Mucosa of gallbladder (tissue), 1 donor: ENCODE results near the gene SND1. TPM values are rescaled to one million over a fixed set of nuclear protein-coding genes. Genes with fewer than 3 reads are reported as not detected.
"Not testable (repeated sequence)": the region's sequence is repeated elsewhere in the genome, so short reads cannot be mapped to it uniquely, and the experiment has no call there.

ENCODE experiments used
- DNase-seq: peaks from one replicate; pipeline ENCODE4 v3.0.0-alpha.2; 2020; ENCODE audit warnings: low spot score
- total RNA-seq: library from RNA; stranded (reverse); gene quantifications from one replicate; pipeline ENCODE4 v1.2.1, GENCODE V29; 2021
- donor health status: DM: no; HTN: no; CAD: no.

SND1 gene
- total RNA-seq, 1 donor from 2014 or later = 136 TPM

DNA sequence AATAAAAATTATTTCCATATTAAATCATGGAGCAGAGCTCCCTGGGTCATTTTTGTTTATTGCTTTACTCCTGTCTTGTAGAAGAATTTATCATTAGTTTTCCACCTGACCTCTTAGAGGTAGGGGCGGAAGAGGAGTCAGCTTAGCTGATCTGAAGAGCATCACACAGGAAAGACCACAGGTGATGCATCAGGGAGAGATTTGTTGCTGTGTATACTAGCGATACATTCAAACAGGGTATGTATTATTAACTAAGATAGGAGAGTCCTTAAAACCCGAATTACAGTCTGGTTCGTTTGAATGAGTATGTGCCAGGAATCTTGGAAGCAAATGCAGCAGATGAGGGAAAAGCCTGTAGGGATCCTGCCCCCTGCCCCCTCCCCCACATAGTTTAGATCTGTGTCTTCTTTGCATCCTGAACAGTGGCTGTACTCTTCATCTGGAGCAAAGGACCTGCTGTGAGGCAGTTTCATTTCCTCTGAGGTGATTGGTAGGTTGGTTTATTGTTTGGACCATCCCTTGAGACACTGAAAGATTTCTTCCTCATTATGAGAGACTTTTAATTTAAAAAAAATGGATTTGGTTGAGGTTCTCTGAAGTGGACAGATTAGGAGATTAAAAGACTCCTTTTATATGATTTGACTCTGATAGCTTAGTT, 177.0 kb downstream of the SND1 start:
- no peak for DNase-seq

GRCh38 chr7:127831318-127832219, 179.6 kb downstream of the SND1 start:
- DNase-seq = no peak

DNA sequence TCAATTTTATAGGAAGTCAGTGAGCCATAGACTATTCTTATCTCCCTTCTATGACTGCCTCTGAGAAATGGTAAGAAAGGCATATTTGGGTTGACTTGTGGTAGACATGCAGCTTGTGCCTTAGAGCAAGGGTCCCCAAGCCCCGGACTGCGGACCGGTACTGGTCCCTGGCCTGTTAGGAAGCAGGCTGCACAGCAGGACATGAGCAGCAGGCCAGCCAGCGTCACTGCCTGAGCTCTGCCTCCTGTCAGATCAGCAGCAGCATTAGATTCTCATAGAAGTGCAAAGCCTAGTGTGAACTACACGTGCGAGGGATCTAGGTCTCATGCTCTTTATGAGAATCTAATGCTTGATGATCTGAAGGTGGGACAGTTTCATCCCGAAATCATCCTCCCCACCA, 180.6 kb downstream of the SND1 start:
- DNase-seq = no peak

DNA sequence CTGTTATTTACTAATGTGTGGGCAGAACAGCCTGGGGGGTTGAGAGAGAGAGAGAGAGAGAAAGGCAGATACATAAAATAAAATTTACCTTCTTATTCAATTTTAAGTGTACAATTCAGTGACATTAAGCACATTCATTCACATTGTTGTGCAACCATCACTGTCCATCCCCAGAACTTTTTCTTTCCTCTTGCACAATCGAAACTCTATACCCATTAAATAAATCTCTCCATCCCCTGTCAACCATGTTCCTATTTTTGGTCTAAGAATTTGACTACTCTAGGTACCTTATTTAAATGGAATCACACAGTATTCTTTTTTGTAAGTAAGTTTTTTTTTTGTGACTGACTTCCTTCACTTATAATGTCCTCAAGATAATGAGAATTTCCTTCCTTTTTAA, 181.6 kb downstream of the SND1 start:
- DNase-seq = no peak

GRCh38 chr7:127835679-127836078, 183.7 kb downstream of the SND1 start:
- DNase-seq = no peak

- DNase-seq = not testable (repeated sequence)
Measured at GRCh38 chr7:127837816-127838410, 185.9 kb downstream of the SND1 start.

- DNase-seq = no peak
Measured at GRCh38 chr7:127838816-127839415, 186.9 kb downstream of the SND1 start.

DNA sequence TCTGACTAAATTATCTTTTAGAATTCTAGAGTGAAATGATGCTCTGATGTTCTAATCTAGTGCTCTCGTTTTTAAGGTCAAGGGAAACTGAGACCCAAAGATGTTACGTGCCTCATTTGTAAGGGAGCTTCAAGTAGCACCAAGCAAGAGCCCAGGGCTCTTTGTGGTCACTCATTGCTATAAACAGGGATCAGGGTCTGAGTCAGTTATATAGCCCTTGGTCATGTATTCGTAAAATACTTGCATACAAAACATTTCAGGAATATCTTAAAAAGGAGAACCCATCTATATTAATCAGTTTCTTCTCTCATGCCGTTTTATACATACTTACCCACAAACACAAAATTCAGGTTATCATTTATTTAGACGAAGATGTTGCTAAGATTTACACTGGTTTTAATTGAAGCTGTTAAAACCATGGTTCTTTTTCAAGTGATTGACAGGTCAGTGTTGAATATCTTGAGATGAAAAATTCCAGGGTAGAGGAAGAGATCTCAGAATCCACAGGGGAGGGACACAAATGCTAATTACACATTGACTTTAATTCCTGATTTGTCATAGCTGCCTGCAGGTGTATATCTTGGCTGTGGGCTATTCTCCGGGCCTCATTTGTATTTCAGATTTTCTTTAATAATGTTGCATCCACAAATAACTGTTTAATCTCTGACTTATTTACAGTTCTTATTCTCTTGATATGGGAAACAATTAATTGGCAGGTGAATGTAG, 188.4 kb downstream of the SND1 start:
- no peak for DNase-seq

- no peak for DNase-seq
Measured at GRCh38 chr7:127844165-127844564, 192.2 kb downstream of the SND1 start.

DNA sequence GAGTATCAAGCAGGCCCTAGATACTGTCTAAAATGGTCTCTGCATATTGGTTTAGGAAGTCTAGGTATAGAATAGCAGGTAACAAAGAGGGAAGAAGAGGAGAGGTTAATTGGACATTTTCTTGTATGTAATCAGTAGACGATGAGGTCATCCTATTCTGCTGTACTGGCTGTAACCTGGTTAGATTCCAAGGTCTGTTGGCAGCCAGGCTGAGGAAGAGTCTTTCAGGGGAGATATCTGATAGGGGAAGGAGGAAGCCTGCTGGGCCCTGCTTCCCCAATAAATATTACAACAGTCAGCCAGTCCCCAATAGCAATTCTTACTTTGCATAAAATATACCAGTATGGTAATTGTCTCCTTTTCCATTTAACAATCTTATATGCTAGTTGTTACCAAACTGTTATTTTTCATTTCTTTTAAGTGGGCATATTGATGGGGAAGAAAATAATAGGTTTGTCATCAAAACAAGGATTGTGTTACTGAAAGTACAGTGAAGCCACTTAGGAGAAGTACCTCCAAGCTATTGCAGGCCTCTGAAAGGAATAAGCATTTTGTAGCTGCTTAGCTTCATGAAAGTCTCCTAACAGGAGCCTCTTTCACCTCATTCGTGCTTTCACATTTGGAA, 192.8 kb downstream of the SND1 start:
- DNase-seq = peak; percentile 60

DNA sequence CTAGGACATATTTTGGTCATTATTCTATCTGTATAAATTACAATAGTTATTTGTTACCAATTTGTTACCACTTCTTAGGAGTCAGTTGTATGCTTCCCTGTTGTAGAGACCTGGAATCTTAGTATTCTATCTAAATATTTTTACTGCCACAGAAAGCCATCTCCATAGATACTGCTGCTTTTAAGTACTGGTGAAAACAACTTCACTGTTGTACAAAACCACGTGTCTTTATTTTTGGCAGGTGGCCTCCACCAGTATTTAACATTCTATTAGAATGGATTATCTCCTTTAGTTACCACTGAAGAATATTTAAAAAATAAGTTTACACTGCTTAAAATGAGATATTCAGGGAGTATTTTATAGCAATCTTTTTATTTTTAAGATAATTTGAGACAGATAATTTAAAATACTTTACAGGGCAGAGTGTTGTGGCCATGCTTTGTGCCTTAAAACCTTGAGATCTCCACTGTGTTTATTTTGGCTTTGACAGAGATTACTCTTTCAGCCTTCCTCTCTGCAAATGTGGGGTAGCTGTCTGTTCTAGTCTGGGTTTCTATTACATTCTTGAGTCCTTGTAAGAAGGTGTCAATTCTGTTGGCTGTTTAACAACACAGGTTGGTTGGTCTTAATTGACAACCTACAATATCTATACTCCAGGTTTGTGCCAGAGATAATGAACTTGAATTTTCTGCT, 193.7 kb downstream of the SND1 start:
- DNase-seq = no peak

- no peak for DNase-seq
Measured at GRCh38 chr7:127847641-127848040, 195.6 kb downstream of the SND1 start.

- DNase-seq = no peak
Measured at GRCh38 chr7:127848241-127848640, 196.2 kb downstream of the SND1 start.

- DNase-seq = no peak
Measured at GRCh38 chr7:127850195-127850594, 198.2 kb downstream of the SND1 start.

DNA sequence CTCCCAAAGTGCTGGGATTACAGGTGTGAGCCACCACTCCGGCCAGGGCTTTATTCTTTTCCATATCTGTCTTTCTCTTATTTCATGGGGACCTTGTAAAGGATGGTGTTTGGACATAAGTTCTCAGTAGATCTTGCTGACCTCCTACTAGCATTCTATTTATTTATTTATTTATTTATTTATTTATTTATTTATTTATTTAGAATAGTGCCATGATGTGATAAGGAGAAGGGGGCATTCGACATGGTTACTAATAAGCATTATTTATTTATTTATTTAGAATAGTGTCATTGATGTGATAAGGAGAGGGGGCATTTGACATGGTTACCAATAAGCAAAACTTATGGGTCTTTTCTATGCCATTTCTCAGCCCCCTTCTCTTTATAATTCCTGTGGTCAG, 202.4 kb downstream of the SND1 start:
- no peak for DNase-seq

GRCh38 chr7:127857464-127857841, 205.5 kb downstream of the SND1 start:
- no peak for DNase-seq

DNA sequence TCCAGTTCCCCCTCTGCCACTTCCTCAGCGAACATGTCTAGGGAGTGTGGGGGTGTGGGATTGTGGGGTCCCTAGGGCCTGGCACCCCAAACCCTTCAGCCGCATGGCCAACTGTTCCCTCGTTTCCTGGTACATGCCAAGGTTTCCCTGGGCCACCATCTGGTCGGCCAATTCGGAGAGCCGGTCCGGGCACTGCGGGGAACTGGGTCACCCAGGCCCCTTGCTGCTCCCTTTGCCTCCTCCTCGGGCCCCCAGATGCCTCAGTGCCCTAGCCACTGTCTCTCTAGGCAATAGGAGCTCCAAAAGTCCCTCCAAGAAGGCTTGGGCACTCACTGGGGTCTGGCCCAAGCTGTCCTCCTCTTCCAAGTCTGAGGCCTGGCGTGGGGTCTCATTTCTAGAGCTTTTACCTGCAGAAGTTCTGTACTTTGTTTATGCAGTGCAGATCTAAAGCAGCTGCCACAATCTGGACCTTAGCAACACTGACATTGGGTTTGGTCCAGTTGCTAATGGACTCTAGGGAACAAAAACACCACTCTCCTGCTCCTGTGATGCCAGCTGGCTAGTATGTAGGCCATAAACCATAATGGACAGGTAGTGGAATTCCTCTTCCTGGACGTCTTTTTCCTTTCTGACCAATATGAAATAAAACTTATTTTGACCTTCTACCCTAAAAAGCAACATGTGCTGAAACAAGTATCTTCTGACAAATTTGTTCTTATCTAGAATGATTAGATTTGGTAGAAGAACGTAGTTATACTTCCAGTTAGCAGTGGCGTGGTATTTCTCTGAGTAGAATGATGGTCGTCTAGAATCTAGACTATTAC, 206.3 kb downstream of the SND1 start:
- DNase-seq = no peak

DNA sequence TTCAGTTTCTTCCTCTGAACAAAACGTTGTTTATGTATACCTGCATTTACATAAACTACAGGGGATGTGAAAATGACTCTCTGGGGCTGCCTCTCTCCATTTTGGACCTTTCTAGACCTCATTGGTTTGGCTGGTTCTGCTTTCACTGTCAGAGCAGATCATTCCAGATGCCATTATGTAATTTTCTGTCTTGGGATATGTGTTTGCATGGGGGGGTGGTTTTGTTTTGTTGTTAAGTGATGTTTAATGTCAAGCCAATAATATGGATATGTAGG, 206.9 kb downstream of the SND1 start:
- DNase-seq = no peak

GRCh38 chr7:127859330-127859729, 207.3 kb downstream of the SND1 start:
- no peak for DNase-seq

DNA sequence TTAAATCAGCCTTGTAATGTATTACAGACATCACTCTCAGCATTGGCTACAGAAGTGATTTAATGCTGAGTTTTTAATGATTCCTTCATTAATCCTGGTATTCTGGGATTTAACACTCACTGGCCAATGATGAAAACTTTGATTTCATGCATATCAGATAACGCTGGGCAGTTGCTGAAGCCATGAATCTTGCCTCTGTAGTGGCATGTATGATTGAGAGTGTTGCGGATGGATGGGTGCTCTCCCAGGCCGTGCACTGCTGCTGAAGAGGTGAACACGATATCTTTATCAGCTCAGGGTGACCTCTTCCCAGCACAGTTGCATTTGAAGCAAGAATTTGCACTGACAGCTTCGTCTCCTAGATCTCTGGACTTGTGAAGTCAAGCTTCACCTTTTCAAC, 210.5 kb downstream of the SND1 start:
- DNase-seq = no peak
